HG02642 (cell line): ENCODE measurements around the gene EHMT1.
A peak's percentile ranks its signal among the peaks of the same experiment; 100 is the strongest.

Source experiments
- ATAC-seq: cut with Tn5 transposase; IDR thresholded peaks from one replicate; pipeline ENCODE4 v1.9.1; 2021; ENCODE audit warnings: mild to moderate bottlenecking; ENCODE audit not compliant: unreplicated experiment, poor library complexity

Gene EHMT1

DNA sequence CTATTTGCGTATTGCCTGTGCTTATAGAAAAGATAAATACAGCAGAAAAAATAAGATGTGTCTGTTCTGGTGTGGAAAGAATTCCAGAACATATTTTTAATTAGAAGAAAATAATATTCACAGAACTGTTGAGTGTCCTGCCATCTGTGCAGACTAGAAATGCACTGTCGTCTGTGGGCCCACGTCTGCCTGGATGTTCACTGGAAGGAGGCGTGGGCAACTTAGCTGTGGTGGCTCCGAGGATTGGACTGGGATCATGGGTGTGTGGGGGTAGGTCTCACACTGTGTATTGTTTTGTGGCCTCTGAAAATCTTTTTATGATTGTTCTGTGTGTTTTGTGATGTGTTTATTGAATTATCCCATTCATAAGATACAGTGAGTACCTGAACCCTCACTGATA lies 132.8 kb downstream of the EHMT1 start:
- ATAC-seq: no peak

DNA sequence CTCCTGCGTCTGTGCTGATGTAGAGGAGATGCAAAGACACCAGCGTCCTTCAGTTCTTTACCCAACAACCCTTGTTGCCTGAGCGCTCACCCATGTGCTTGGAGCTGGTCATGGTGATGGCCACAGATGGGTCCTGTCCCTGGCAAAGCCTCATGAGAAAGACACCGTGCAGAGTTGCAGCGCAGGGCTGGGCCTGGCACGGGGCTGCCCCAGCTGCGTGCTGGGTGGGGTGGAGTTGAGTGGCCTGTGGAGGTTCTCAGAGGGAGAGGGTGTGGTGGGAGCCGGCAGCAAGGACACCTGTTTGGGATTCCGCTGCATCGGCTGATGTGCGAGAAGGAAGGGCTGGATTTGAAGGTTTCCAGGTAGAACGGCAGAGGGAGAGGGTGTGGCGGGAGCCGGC lies 133.6 kb downstream of the EHMT1 start:
- no peak for ATAC-seq

DNA sequence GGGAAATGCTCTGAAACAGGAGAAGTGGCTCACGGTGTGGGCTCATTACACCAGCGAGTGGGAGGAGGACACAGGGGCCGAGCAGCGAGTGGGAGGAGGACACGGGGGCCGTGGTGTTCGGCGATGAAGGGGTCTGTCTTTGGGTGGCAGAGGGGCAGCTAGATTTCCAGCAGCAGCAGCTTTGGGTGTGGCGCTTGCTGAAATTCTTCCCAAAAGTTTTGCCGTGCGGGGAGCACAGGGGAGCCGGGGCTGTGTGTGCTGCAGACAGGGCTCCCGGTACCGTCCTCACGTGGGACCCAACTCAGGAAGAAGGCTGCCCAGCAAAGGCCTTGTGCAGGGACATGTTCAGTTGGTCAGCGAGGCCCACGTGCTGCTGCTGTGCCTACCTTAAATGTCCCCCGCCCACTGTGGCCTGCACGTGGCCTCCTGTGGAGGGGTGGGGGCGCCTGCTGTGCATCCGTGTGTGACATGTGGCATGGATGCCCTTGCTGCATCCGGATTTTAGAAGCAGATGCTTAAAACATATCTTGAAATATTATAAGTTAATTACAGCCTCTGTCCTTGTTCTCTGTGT lies 134.5 kb downstream of the EHMT1 start:
- no peak for ATAC-seq

DNA sequence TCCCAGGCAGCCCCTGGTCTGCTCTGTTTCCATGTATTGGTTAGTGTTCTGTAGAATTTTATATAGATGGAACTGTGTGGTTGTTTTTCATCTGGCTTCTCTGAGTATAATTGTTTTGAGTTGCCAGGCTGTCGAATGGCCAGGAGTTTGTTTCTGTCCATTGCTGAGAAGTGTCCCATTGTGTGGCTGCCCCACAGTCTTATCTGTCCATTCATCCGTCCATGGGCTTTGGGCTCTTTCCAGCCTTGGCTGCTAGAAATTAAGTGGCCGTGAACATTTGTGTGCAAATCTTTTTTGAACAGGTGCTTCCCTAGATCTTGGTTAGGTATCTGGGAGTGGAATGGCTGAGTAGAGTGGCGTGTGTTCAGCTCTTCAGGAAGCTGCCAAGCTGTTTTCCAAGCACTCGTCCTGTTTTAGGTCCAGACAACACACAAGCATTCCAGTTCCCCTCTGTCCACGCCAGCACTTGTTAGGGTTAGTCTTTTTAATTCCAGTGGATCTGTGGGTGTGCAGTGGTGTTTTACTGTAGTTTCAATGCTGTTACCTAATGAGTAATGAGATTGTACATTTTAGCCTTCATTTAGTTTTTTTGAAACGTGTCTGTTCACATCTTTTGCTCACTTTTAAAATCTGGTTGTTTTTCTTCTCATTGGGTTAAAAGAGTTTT lies 136.6 kb downstream of the EHMT1 start:
- no peak for ATAC-seq

DNA sequence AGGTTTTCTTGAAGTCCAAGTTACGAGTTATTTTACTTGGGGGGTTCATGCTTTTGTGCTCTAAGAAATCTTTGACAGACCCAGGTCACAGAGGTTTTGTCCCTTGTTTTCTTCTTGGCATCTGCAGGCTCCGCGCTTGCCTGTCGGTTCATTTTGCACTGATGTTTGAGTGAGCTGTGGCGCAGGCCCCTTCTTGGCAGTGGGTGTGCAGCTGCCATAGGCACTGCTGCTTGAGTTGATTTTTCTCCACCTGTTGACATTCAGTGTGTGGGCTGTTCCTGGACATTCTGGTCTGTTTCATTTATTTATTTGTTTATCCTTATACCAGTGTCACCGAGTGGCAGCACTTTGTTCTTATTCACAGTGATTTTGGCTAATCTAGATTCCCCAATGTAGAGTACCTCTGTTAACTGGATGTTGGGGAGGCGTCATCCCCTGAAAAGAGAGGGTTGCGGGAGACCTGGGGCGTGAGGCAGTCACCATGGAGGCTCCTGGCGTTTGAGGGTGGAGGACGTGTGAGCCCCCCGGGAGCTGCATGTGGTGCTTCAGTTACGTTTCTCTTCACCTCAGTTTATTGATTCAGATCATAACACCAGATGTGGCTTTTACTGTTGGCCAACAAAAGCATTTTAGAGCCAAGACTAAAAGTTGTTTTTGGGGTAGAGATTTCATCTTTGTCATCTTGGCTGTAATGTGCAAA lies 137.4 kb downstream of the EHMT1 start:
- no peak for ATAC-seq

DNA sequence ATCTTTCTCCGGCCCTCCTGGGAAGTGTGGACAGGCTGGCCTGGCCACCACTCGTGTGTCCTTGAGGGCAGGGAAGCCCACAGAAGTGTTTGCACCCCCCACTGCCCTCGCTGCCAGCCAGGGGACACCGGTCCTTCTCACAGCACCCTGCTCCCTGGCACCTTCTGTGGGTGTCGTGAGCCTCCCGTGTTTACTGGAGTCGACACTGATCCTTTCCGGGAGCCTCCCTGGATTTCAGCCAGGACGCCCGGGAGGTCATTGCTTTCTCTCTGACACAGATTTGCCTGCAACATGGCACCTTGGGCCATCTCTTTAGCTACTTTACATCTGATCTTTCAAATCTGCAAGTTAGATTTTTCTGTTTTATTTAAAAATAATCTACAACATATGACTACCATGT lies 138.3 kb downstream of the EHMT1 start:
- no peak for ATAC-seq

DNA sequence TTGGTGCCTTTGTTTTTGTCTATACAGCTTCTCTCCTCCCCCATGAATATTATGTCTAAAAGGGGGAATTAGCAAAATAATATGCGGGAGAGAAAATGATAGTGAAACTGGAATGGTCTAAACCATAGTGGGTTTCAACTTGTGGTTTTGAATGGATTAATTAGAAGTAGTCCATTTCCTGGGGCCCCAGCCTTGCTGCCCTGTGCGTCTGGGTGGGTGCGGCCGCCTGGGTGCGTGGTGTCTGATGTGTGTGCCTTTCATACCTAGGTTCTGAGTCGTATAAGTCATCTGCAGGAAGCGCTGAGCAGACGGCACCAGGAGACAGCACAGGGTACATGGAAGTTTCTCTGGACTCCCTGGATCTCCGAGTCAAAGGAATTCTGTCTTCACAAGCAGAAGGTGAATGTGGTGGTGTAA lies 138.8 kb downstream of the EHMT1 start:
- no peak for ATAC-seq

DNA sequence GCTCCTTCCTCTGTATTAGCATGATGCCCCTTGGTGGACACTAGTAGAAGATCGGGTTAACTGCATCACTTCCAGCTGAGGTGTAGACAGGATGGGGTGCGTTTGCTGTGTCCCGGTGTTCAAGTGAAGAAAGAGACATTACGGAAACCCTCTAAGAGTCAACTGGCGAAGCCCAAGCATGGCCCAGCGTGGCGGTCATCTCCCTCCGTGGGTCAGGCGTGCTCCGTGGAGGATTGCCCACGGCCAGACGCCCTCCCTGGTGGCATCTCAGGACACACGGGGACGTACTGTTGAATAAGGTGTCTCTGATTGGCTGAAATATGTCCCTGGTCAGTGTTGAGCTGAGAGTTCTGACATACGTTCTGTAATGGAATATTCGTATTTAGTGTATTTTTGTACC lies 139.3 kb downstream of the EHMT1 start:
- ATAC-seq: no peak

DNA sequence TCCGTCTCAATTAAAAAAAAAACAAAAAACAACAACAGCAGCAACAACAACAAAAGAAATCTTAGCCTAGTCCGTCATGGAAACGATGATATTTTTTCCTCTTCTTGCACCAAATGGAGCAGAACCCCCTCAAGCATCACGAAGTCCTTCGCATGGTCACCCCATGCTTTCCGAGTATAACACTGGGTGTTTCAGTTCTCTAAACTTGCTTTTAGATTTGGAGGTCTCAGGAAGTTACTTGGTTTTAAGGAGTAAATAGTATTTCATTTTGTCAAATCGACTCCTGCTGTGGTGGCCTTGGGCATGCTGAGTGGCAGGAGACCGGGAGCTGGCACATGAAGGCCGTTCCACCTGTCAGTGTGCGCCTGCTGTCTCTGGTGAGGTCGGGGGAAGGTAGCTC lies 140.3 kb downstream of the EHMT1 start:
- no peak for ATAC-seq

DNA sequence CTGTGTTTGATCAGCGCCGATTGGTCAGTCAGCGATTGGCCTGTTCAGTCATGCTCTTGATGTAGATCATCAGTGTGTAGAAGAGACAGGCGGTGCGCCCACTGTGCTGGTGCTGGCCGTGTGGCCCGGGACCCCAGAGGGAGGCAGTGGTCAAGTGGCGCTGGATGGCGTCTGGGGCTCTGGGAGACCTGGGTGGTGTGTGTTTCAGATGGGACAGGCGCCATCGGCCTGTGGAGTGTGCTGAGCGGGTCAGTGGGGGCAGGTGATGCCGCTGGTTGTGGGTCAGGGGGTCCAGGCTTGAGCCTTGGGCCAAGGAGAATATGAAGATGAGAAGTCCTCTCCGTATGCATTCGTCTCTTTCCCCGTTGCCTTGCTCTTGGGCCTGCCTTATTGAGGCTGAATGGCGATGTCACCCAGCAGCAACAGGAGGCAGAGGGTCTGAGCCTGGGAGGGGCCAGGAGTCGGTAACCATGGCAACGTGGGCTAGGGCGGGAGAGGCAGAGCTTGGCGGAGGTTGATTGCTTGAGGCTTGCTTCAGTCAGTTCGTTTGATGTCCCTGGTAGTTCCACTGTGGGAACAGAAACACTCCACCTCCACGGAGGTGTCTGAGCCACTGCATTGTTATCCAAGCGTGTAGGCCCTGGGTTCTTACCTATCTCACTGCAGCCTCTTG lies 141.0 kb downstream of the EHMT1 start:
- no peak for ATAC-seq

DNA sequence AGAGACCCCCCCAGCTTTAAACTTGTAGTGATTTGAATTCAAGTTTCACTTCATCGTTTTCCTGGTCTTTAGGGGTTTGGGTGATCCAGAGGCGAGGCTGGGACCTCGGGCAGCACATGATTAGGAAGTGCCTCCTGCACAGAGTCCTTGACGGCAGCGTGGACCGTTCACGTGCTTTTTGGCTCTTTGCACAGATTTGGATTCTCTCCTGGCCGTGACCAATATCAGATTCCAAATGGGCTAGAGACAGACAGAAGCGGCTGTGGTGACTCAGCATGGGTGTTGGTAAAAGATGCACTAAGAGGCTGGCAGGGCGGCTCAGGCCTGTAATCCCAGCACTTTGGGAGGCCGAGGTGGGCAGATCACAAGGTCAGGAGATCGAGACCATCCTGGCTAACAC lies 141.6 kb downstream of the EHMT1 start:
- no peak for ATAC-seq

DNA sequence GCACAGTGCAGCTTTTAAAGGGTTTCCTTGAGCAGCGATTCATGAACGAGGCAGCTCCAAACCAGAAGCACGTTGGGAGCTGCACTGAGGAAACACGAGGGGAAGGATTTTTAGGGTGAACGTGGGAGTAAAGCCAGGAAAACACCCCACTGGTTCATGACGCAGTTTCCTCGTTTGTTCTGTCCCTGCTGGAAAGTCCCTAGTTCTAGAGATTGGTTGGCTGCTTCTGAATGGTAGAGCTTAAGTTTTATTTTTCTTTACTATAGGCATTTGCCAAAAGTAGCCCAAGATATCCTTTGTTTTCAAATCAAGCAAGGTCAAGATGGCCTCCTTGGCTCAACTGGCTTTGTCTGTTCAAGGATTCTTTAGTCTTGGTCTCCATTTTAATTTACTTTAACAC lies 142.2 kb downstream of the EHMT1 start:
- no peak for ATAC-seq

DNA sequence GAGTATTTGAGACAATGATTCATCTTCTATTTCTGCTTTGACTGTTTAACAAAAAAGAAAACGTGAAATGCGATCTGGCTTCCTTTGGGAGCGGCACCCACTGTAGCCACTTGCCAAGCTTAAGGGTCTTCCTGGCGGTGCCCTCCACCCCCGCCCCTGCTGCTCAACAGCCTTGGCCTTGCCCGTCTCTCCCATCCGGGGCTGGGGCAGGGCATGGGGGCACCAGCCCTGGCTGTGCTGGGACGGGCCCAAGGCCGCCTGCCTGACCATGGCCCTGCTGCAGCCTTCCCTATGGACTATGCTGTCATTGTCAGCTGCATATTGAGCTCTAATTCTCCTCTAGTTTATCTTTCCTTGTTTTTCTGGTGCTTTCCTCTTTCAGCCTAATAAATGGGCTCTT lies 143.0 kb downstream of the EHMT1 start:
- no peak for ATAC-seq

DNA sequence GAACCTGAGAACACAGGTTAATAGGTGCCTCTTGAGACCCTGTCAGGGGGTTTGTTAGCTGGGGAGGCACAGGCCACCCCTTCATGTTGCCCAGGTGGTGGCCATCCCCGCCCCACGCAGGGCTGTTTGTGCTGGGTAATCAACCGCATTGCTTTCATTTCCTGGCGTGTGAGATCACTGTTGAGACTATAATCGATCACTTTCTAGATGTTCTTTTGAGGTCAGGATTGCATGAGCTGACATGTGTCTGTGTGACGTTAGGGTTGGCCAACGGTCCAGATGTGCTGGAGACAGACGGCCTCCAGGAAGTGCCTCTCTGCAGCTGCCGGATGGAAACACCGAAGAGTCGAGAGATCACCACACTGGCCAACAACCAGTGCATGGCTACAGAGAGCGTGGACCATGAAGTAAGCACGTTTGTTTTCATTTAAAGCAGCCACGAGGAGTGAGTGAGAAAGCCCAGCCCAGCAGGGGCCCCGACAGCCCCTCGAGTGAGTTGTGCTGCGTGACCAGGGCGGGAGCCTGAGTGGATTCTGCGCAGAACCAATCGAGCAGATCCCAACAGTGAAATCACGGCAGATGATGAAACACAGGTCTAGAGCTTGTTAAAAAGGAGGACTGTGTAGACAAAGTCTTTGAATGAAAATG lies 143.7 kb downstream of the EHMT1 start:
- peak; percentile 57 for ATAC-seq

DNA sequence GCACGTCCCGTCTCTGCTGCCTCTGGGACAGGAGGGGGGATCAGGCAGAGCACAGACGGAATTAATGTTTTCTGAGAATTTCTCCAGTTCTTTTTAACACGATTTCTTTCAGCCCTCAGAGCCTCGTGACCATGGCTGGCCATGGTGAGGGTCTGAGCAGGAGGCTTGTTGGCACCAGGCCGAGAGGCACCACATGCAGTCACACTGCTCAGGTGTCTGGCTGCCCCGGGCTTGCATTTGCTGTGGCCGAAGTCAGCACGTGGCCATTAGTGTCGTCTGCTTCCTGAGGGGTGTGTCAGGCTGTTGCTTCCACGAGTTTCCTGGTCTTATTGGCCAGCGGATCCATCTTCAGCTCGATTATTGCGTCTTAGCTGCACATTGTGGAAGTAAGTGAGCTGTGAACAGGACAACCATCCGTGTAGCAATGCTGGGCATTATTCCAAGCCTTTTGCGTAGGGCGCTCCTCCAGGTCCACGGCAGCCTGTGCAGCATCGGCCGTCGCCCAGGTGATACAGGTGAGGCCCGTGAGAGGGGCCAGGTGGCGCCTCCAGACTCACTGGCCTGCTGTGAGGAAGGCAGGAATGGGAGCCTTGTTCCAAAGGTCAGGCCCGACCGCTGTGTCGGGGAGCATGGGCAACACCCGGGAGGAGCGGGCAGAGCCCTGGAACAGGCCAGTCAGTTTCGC lies 144.6 kb downstream of the EHMT1 start:
- ATAC-seq: no peak

DNA sequence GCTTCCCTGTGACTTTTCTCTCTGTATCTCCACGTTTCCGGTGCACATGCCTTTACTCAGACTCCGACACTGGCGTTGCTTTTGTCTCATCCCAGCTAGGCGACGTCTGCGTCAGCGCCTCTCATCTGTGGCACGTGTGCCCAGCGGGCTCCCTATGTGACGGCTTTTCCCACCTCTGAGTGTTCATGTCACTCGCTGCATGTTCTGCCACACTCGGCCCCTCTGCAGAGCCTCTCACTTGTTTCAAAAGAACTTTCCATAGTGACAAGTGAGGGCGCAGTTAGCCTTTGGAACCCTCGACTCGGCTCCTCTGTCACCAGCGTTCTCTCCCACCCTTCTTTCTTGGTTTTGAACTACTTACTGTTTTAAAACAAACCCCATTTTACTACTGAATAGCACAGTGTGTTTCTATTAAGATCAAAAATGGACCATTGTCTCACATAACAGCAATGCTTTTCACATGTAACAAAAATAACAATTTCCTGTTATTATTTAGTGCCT lies 145.4 kb downstream of the EHMT1 start:
- no peak for ATAC-seq

DNA sequence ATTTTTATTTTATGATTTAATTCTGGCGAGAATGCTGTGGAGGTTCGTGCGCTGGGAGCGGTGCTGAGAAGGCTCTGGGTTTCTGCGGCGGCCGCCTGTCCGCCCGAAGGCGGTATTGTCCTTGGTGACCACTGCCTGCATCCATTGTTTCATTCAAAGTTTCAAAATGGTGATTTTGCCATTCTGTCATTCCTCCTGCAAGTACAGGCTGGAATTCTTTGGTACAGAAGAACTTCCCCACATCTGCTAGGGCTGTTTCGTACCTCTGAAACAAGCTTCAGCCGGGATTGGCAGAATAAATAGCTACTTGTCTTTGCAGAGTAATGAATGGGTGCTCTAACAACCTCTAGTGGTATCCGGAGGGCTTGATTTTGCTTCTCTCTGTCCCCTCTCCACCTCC lies 146.2 kb downstream of the EHMT1 start:
- no peak for ATAC-seq

DNA sequence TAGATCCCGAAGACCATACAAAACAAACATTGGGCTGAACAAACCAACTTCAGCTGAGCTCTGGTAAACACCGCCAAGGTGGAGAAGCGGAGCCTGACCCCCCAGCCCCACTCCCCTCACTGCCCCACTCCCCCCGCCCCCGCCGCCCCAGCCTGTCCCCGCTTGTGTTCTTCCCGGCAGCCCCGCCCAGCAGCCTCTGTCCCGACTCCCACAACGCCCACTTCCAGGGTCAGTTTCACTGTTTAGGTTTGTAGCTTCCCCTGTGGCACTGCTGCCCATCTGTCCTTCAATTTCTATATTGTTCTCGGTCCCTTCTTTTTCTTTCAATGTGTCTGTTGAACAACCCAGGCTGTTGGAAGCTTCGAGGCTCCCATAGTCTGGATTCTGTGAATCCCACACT lies 146.7 kb downstream of the EHMT1 start:
- ATAC-seq: no peak

DNA sequence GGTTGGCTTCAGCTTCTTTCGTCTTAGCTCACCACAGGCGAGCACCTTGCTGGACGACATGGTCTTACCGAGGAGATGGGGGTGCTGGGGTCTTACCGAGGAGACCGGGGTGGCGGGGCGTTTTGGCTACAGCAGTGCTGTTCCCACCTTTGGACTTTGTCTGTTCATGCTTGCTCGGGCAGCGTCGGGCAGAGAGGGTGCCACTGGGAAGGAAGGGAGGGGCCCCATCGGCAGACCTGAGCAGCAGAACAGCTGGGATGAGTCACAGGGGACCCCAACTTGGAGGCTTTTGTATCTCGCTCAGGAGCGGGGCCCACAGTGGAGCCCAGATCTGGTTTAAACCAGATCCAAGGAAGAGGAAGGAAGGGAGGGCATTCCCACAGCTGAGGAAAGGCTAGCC lies 152.8 kb downstream of the EHMT1 start:
- ATAC-seq: no peak

DNA sequence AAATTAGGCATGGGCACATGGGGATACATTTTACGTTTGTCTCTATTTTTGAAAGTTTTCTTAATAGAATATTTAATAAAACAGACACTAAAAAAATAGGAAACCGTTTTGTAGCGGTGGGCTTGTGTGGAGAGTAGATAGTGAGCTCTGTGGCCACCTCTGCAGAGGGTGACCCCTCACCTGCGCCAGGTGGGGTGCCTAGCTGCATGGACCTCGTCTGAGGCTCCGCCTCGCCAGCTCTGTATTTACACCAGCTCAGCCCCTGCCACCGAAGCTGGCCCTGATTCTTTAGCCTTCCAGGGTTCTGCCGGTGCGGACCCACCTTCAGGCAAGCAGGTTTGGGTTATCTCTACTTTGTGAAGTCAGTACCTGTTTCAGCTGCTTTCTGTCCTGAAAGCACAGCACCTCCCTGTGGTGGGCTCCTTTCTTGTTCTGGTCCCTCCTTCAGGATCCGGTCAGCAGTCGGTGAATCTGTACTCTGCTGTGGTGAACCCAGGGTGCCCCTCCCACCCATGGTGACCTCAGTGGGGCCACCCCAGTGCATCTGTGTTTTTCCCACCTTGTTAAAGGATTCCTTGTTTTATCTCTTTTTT lies 153.6 kb downstream of the EHMT1 start:
- no peak for ATAC-seq
